Activated T-cell treated with anti-CD3 and anti-CD28 coated beads, Interleukin-2, amount 50 U/mL, for 4 hours (primary cell): Measurements from ENCODE around the gene PPP1R12A. TPM values are rescaled to one million over a fixed set of nuclear protein-coding genes. Genes with fewer than 3 reads are reported as not detected.
"Not testable (repeated sequence)": the region's sequence is repeated elsewhere in the genome, so short reads cannot be mapped to it uniquely, and the experiment has no call there.

Source experiments
- ATAC-seq, 2 donors: fragments of 200-7000 bp; cut with Tn5 transposase; one replicate each; pipeline ENCODE4 v1.10.0; 2021
- DNase-seq: peaks from one replicate; pipeline ENCODE4 v3.0.0-alpha.2; 2020
- H3K27me3 Mint-ChIP-seq: one replicate; pipeline ENCODE4 v1.8.0; 2021; ENCODE audit warnings: low read depth, mixed read lengths
- H3K36me3 Mint-ChIP-seq: one replicate; pipeline ENCODE4 v1.8.0; 2022; ENCODE audit warnings: mixed read lengths; ENCODE audit not compliant: insufficient read depth
- H3K4me1 Mint-ChIP-seq: one replicate; pipeline ENCODE4 v1.8.0; 2021; ENCODE audit warnings: low read depth, mixed read lengths
- H3K4me3 Mint-ChIP-seq: one replicate; pipeline ENCODE4 v1.8.0; 2021; ENCODE audit warnings: mild to moderate bottlenecking, moderate library complexity, mixed read lengths
- H3K9me3 Mint-ChIP-seq: one replicate; pipeline ENCODE4 v1.8.0; 2021; ENCODE audit warnings: mixed read lengths
- total RNA-seq, 3 donors: library from RNA; stranded (reverse); gene quantifications; one replicate each; pipeline ENCODE4 v1.2.1, GENCODE V29; 2021

PPP1R12A gene
- total RNA-seq, 3 donors from 2014 or later: 51.0 to 62.5 (median 56.8) TPM

GRCh38 chr12:79891506-79892162, 43.3 kb downstream of the PPP1R12A start:
- no peak overlapping the region for H3K4me3 Mint-ChIP-seq
- DNase-seq (no peak), ATAC-seq (no peak)
- H3K4me1 Mint-ChIP-seq: peaks cover 72% of the 10 kb centered on the region
- peaks cover 9% of the 10 kb centered on the region for H3K36me3 Mint-ChIP-seq
- no peaks in the 10 kb centered on the region for H3K27me3 Mint-ChIP-seq
- no peaks in the 10 kb centered on the region for H3K9me3 Mint-ChIP-seq

- H3K4me1 Mint-ChIP-seq: peaks cover 66% of the 10 kb centered on the region
- no peak overlapping the region for H3K4me3 Mint-ChIP-seq
- no peaks in the 10 kb centered on the region for H3K27me3 Mint-ChIP-seq
- no peaks in the 10 kb centered on the region for H3K9me3 Mint-ChIP-seq
- H3K36me3 Mint-ChIP-seq: peaks cover 11% of the 10 kb centered on the region
- DNase-seq (no peak), ATAC-seq (no peak)
These were observed 47.0 kb downstream of the PPP1R12A start for GRCh38 chr12:79887890-79888289.

- H3K36me3 Mint-ChIP-seq: peaks cover 11% of the 10 kb centered on the region
- H3K27me3 Mint-ChIP-seq: no peaks in the 10 kb centered on the region
- H3K4me3 Mint-ChIP-seq: no peak overlapping the region
- peaks cover 73% of the 10 kb centered on the region for H3K4me1 Mint-ChIP-seq
- DNase-seq (no peak), ATAC-seq (peak; percentile 66 to 67)
- H3K9me3 Mint-ChIP-seq: no peaks in the 10 kb centered on the region
These were observed 47.9 kb downstream of the PPP1R12A start for GRCh38 chr12:79886917-79887519.

- ATAC-seq: no peak
- Mint-ChIP-seq H3K27me3 (no peaks in the 10 kb centered on the region), H3K4me3 (no peak overlapping the region), H3K4me1 (peaks cover 79% of the 10 kb centered on the region), H3K9me3 (no peaks in the 10 kb centered on the region), H3K36me3 (peaks cover 7% of the 10 kb centered on the region)
- DNase-seq: no peak
These were observed 48.9 kb downstream of the PPP1R12A start for GRCh38 chr12:79885911-79886490.

GRCh38 chr12:79884401-79885006, 50.4 kb downstream of the PPP1R12A start:
- ATAC-seq (no peak), DNase-seq (no peak)
- no peaks in the 10 kb centered on the region for H3K27me3 Mint-ChIP-seq
- peaks cover 80% of the 10 kb centered on the region for H3K4me1 Mint-ChIP-seq
- H3K9me3 Mint-ChIP-seq: no peaks in the 10 kb centered on the region
- H3K4me3 Mint-ChIP-seq: no peak overlapping the region
- peaks cover 7% of the 10 kb centered on the region for H3K36me3 Mint-ChIP-seq

GRCh38 chr12:79883216-79883615, 51.7 kb downstream of the PPP1R12A start:
- Mint-ChIP-seq H3K4me3 (no peak overlapping the region), H3K9me3 (no peaks in the 10 kb centered on the region)
- ATAC-seq: peak; percentile 66 to 75

GRCh38 chr12:79881351-79881750, 53.5 kb downstream of the PPP1R12A start:
- H3K27me3 Mint-ChIP-seq: no peaks in the 10 kb centered on the region
- no peaks in the 10 kb centered on the region for H3K9me3 Mint-ChIP-seq
- H3K4me1 Mint-ChIP-seq: peaks cover 77% of the 10 kb centered on the region
- DNase-seq (no peak), ATAC-seq (no peak)
- peaks cover 15% of the 10 kb centered on the region for H3K36me3 Mint-ChIP-seq
- H3K4me3 Mint-ChIP-seq: no peak overlapping the region

More at GRCh38 chr12:79883216-79883615, 51.7 kb downstream of the PPP1R12A start:
- Mint-ChIP-seq H3K27me3 (no peaks in the 10 kb centered on the region), H3K4me1 (peaks cover 79% of the 10 kb centered on the region), H3K36me3 (peaks cover 10% of the 10 kb centered on the region)
- DNase-seq: no peak

GRCh38 chr12:79878506-79878905, 56.4 kb downstream of the PPP1R12A start:
- Mint-ChIP-seq H3K4me1 (peaks cover 82% of the 10 kb centered on the region), H3K36me3 (peaks cover 15% of the 10 kb centered on the region)
- not testable (repeated sequence) for H3K4me3 Mint-ChIP-seq, ATAC-seq, H3K27me3 Mint-ChIP-seq, H3K9me3 Mint-ChIP-seq, DNase-seq

- no peaks in the 10 kb centered on the region for H3K27me3 Mint-ChIP-seq
These were observed 57.7 kb downstream of the PPP1R12A start for GRCh38 chr12:79877246-79877645.

GRCh38 chr12:79874665-79875064, 60.2 kb downstream of the PPP1R12A start:
- ATAC-seq: no peak
- peaks cover 30% of the 10 kb centered on the region for H3K36me3 Mint-ChIP-seq
- no peaks in the 10 kb centered on the region for H3K27me3 Mint-ChIP-seq
- H3K9me3 Mint-ChIP-seq: no peaks in the 10 kb centered on the region
- H3K4me3 Mint-ChIP-seq: no peak overlapping the region
- no peak for DNase-seq
- H3K4me1 Mint-ChIP-seq: peaks cover 63% of the 10 kb centered on the region

More at GRCh38 chr12:79877246-79877645, 57.7 kb downstream of the PPP1R12A start:
- Mint-ChIP-seq H3K36me3 (peaks cover 17% of the 10 kb centered on the region), H3K9me3 (no peaks in the 10 kb centered on the region), H3K4me1 (peaks cover 79% of the 10 kb centered on the region), H3K4me3 (no peak overlapping the region)
- ATAC-seq: no peak
- no peak for DNase-seq

- Mint-ChIP-seq H3K4me1 (peaks cover 55% of the 10 kb centered on the region), H3K4me3 (no peak overlapping the region), H3K36me3 (peaks cover 40% of the 10 kb centered on the region), H3K9me3 (no peaks in the 10 kb centered on the region), H3K27me3 (no peaks in the 10 kb centered on the region)
- DNase-seq: no peak
- no peak for ATAC-seq
These were observed 61.7 kb downstream of the PPP1R12A start for GRCh38 chr12:79873201-79873600.

GRCh38 chr12:79871621-79872020, 63.3 kb downstream of the PPP1R12A start:
- no peak for ATAC-seq
- DNase-seq: no peak
- H3K4me1 Mint-ChIP-seq: peaks cover 46% of the 10 kb centered on the region
- H3K4me3 Mint-ChIP-seq: no peak overlapping the region
- peaks cover 49% of the 10 kb centered on the region for H3K36me3 Mint-ChIP-seq
- H3K27me3 Mint-ChIP-seq: no peaks in the 10 kb centered on the region
- peaks cover 3% of the 10 kb centered on the region for H3K9me3 Mint-ChIP-seq

GRCh38 chr12:79870916-79871315, 64.0 kb downstream of the PPP1R12A start:
- H3K9me3 Mint-ChIP-seq: peaks cover 3% of the 10 kb centered on the region
- H3K4me1 Mint-ChIP-seq: peaks cover 46% of the 10 kb centered on the region
- ATAC-seq: no peak
- DNase-seq: no peak
- H3K27me3 Mint-ChIP-seq: no peaks in the 10 kb centered on the region
- H3K4me3 Mint-ChIP-seq: no peak overlapping the region
- H3K36me3 Mint-ChIP-seq: peaks cover 55% of the 10 kb centered on the region

- peaks cover 7% of the 10 kb centered on the region for H3K9me3 Mint-ChIP-seq
- no peaks in the 10 kb centered on the region for H3K27me3 Mint-ChIP-seq
- no peak for DNase-seq
- H3K4me1 Mint-ChIP-seq: peaks cover 38% of the 10 kb centered on the region
- no peak overlapping the region for H3K4me3 Mint-ChIP-seq
- no peak for ATAC-seq
- peaks cover 38% of the 10 kb centered on the region for H3K36me3 Mint-ChIP-seq
These were observed 75.3 kb downstream of the PPP1R12A start for GRCh38 chr12:79859646-79860045.
